Endodermal cell (in vitro differentiated cells): ENCODE measurements around the gene ICA1. TPM values are rescaled to one million over a fixed set of nuclear protein-coding genes. Genes with fewer than 3 reads are reported as not detected.

Source experiments
- DNase-seq: peaks from one replicate; pipeline ENCODE4 v3.0.0-alpha.2; 2017
- H3K27ac ChIP-seq: 2 replicates; pipeline ENCODE4 v1.5.1; 2013; ENCODE audit warnings: mild to moderate bottlenecking, low read depth, low read length, moderate library complexity
- H3K27me3 ChIP-seq: 2 replicates; pipeline ENCODE4 v1.6.1; 2013; ENCODE audit warnings: mild to moderate bottlenecking, low read length, moderate library complexity; ENCODE audit not compliant: insufficient read depth, control insufficient read depth, poor library complexity, severe bottlenecking
- H3K36me3 ChIP-seq: 2 replicates; pipeline ENCODE4 v1.7.0; 2013; ENCODE audit warnings: mild to moderate bottlenecking, low read length, moderate library complexity; ENCODE audit not compliant: control insufficient read depth, insufficient read depth
- H3K4me1 ChIP-seq: one replicate; pipeline ENCODE4 v1.7.0; 2013; ENCODE audit warnings: low read length; ENCODE audit not compliant: control insufficient read depth, insufficient read depth
- H3K4me3 ChIP-seq: 2 replicates; pipeline ENCODE4 v1.5.1; 2013; ENCODE audit warnings: mild to moderate bottlenecking, low read length, moderate library complexity
- H3K9ac ChIP-seq: 2 replicates; pipeline ENCODE4 v1.6.1; 2013; ENCODE audit warnings: mild to moderate bottlenecking, low read length, moderate library complexity; ENCODE audit not compliant: poor library complexity, severe bottlenecking; ENCODE audit errors: extremely low read depth
- H3K9me3 ChIP-seq: 2 replicates; pipeline ENCODE4 v1.6.1; 2013; ENCODE audit warnings: mild to moderate bottlenecking, low read length, moderate library complexity; ENCODE audit not compliant: control insufficient read depth
- H3K27ac Mint-ChIP-seq: 2 replicates; pipeline ENCODE4 v1.8.0; 2020; ENCODE audit warnings: mixed read lengths
- H3K27me3 Mint-ChIP-seq: 2 replicates; pipeline ENCODE4 v1.8.0; 2021; ENCODE audit warnings: mild to moderate bottlenecking, mixed read lengths; ENCODE audit not compliant: insufficient read depth
- H3K36me3 Mint-ChIP-seq: 2 replicates; pipeline ENCODE4 v1.8.0; 2020; ENCODE audit warnings: low read depth, mixed read lengths
- H3K4me1 Mint-ChIP-seq: 2 replicates; pipeline ENCODE4 v1.8.0; 2020; ENCODE audit warnings: mixed read lengths
- H3K4me3 Mint-ChIP-seq: 2 replicates; pipeline ENCODE4 v1.8.0; 2020; ENCODE audit warnings: mild to moderate bottlenecking, moderate library complexity, mixed read lengths
- H3K9me3 Mint-ChIP-seq: 2 replicates; pipeline ENCODE4 v1.8.0; 2020; ENCODE audit warnings: mild to moderate bottlenecking, mixed read lengths
- CTCF ChIP-seq: fragments of 200-600 bp; sonication (generic); conservative IDR thresholded peaks from 2 replicates; pipeline ENCODE4 v1.5.0; 2021; ENCODE audit warnings: antibody characterized with exemption, mild to moderate bottlenecking
- WGBS, 2 experiments: methylation state at CpG; one replicate each; pipeline versions ENCODE4 v1.1.5 to v1.1.7; 2013; ENCODE audit warnings: missing lambda C conversion rate in 2 of 2, mixed read lengths in 1 of 2; ENCODE audit not compliant: insufficient coverage in 1 of 2, insufficient read length in 1 of 2; 5-methylcytosine and 5-hydroxymethylcytosine counted together
- total RNA-seq, 2 donors: library from RNA; stranded (reverse); fragmentation: NEBNext Ultra II Directional in 1 of 2; extraction: Animal tissue kit (Norgen Biotek cat#: 25700) in 1 of 2; gene quantifications; 2 replicates in 1 of 2; 3 replicates in 1 of 2; pipeline ENCODE4 v1.2.1, GENCODE V29; 2021

The ICA1 gene
- total RNA-seq, 2 donors from 2014 or later: 25.0 to 50.2 TPM

GRCh38 chr7:8282162-8282561 is 20.2 kb upstream of the ICA1 start:
- H3K9me3 Mint-ChIP-seq: no peaks in the 10 kb centered on the region
- Histone ChIP-seq H3K27ac (no peak overlapping the region), H3K4me3 (no peak overlapping the region), H3K27me3 (no peaks in the 10 kb centered on the region), H3K9ac (no peak overlapping the region), H3K36me3 (no peaks in the 10 kb centered on the region), H3K4me1 (no peaks in the 10 kb centered on the region), H3K9me3 (no peaks in the 10 kb centered on the region)
- H3K27ac Mint-ChIP-seq: no peak overlapping the region
- 83 to 90% methylated on average over 2 to 3 of the region's 3 CpGs for WGBS, 2 experiments
- no peak for TF ChIP-seq CTCF
- H3K4me3 Mint-ChIP-seq: no peak overlapping the region
- H3K27me3 Mint-ChIP-seq: no peaks in the 10 kb centered on the region
- H3K36me3 Mint-ChIP-seq: no peaks in the 10 kb centered on the region
- peaks cover 4% of the 10 kb centered on the region for H3K4me1 Mint-ChIP-seq
- DNase-seq: no peak

DNA sequence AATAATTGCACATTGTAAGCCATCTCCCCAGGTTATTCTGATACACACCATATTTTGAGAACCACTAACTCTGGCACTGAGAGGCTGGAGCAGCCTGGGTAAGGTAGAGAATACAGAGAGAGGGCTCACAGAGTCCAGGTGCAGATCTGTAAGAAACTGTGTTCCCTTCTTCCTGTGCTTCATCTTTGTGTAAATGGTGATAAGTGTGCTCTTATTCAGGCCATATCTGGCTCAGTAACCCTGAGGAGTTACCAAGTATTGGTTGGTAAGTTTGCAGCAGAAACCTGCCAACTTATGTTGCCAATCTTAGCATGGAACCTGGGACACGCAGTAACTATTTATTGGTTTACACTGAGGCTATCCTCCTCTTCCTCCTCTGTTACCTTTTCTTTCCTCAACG is 16.2 kb upstream of the ICA1 start:
- Mint-ChIP-seq H3K4me3 (no peak overlapping the region), H3K36me3 (no peaks in the 10 kb centered on the region), H3K27ac (no peak overlapping the region), H3K4me1 (no peaks in the 10 kb centered on the region), H3K9me3 (no peaks in the 10 kb centered on the region), H3K27me3 (no peaks in the 10 kb centered on the region)
- 96 to 100% methylated on average over 1 to 2 of the region's 2 CpGs for WGBS, 2 experiments
- TF ChIP-seq CTCF: no peak
- H3K36me3 ChIP-seq: no peaks in the 10 kb centered on the region
- no peak overlapping the region for H3K4me3 ChIP-seq
- no peak for DNase-seq
- no peak overlapping the region for H3K27ac ChIP-seq
- no peaks in the 10 kb centered on the region for H3K4me1 ChIP-seq
- no peak overlapping the region for H3K9ac ChIP-seq
- H3K9me3 ChIP-seq: no peaks in the 10 kb centered on the region
- no peaks in the 10 kb centered on the region for H3K27me3 ChIP-seq

DNA sequence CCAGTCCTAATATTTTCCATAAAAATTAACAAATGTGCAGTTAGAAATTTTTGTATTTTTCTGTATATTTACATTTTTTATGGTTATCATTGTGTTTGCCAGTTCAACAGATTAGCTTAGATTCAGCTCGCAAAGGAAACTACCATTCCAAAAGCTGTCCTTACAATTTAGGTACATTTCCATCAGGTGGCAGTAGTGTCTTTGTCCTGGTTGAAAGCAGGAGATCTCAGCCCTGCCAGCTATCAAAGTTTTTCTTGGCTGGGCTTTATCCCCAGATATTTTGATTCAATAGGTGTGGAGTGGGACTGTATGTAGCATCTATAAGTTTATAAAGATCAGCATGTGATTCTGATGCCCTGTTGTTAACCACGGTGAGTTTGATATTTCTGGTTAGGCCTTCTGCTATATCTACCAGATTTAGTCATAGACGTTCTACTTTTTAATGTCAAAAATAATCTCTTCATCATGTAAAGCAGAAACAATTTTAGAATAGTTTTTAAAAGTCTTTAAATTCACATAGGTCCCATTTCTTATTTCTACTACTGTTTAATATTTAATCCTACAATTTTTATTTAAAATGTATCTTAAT is 15.5 kb upstream of the ICA1 start:
- Histone ChIP-seq H3K9ac (no peak overlapping the region), H3K27ac (no peak overlapping the region), H3K4me1 (no peaks in the 10 kb centered on the region), H3K36me3 (no peaks in the 10 kb centered on the region), H3K4me3 (no peak overlapping the region), H3K9me3 (no peaks in the 10 kb centered on the region), H3K27me3 (no peaks in the 10 kb centered on the region)
- H3K27ac Mint-ChIP-seq: no peak overlapping the region
- H3K4me3 Mint-ChIP-seq: no peak overlapping the region
- DNase-seq: peak; percentile 52
- no peaks in the 10 kb centered on the region for H3K9me3 Mint-ChIP-seq
- peak; percentile 81 for TF ChIP-seq CTCF
- no peaks in the 10 kb centered on the region for H3K27me3 Mint-ChIP-seq
- H3K4me1 Mint-ChIP-seq: no peaks in the 10 kb centered on the region
- no peaks in the 10 kb centered on the region for H3K36me3 Mint-ChIP-seq
- WGBS, 2 experiments: 80 to 81% methylated on average over 2 to 3 of the region's 3 CpGs
